ENCODE data around the gene PPP3CA.

Gene PPP3CA

DNA sequence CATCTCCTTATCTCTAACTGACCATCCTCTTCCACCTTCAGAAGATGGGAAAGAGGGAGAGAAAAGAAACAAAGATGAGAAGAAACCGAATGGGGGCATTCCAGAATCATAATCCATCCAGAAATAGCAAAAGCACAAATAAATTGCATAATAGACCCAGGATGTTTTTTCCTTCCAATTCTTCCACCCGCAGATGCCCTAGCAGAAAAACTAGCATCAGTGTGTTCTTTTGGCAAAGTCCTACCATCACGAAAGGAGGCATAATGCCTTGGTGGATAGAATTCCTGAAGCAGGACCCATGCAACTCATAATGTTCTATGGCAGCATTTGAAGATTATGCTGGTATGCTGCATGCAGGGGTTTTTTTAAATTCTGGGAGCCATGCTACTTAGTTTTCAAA is 279.2 kb downstream of the PPP3CA start:
- Histone ChIP-seq H3K9me2 (ENCODE audit: low read depth, low read length) (no peaks in the 10 kb centered on the region), H3K4me1 (ENCODE audit: insufficient read depth, low read length, severe bottlenecking) (no peaks in the 10 kb centered on the region), H3K9me3 (ENCODE audit: low read length) (no peaks in the 10 kb centered on the region), H3K9ac (ENCODE audit: low read length) (no peak overlapping the region), H3K36me3 (ENCODE audit: insufficient read depth, low read length) (peaks cover 11% of the 10 kb centered on the region; the same call in 1 of the 2 replicates), H3K27ac (ENCODE audit: low read depth, low read length, poor library complexity, severe bottlenecking) (no peak overlapping the region), H4K20me1 (ENCODE audit: insufficient read depth, low read length) (no peaks in the 10 kb centered on the region), H3K79me2 (ENCODE audit: insufficient read depth, low read length) (no peaks in the 10 kb centered on the region), H3K27me3 (ENCODE audit: insufficient read depth, low read length) (no peaks in the 10 kb centered on the region), H2AFZ (ENCODE audit: low read length) (no peak overlapping the region), H3K4me3 (ENCODE audit: low read depth, low read length, poor library complexity, severe bottlenecking) (no peak overlapping the region), H3K4me2 (ENCODE audit: low read length) (no peak overlapping the region), H3F3A (ENCODE audit: insufficient read depth, low read length) (no peaks in the 10 kb centered on the region)
- no peak for TF ChIP-seq EZH2 (IDR thresholded peaks at IDR 0.05; ENCODE audit: borderline replicate concordance, low read length)
- TF ChIP-seq, protein P1, sequence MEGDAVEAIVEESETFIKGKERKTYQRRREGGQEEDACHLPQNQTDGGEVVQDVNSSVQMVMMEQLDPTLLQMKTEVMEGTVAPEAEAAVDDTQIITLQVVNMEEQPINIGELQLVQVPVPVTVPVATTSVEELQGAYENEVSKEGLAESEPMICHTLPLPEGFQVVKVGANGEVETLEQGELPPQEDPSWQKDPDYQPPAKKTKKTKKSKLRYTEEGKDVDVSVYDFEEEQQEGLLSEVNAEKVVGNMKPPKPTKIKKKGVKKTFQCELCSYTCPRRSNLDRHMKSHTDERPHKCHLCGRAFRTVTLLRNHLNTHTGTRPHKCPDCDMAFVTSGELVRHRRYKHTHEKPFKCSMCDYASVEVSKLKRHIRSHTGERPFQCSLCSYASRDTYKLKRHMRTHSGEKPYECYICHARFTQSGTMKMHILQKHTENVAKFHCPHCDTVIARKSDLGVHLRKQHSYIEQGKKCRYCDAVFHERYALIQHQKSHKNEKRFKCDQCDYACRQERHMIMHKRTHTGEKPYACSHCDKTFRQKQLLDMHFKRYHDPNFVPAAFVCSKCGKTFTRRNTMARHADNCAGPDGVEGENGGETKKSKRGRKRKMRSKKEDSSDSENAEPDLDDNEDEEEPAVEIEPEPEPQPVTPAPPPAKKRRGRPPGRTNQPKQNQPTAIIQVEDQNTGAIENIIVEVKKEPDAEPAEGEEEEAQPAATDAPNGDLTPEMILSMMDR (IDR thresholded peaks at IDR 0.05; ENCODE audit: low read length), result no peak

DNA sequence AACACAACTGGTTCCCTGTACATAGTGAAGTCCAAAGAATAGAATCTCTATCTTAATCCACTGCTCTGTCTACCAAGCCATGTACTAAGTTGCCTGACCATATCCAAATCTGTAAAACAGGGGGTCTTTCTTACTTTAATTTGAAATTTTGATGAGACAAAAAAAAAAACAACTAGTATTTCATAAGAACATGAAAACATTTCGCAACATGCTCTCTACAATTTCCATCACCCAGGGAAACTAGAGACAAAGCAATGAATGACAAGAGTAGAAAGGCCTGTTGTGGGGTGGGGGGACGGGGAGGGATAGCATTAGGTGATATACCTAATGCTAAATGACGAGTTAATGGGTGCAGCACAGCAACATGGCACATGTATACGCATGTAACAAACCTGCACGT is 279.9 kb downstream of the PPP3CA start:
- Histone ChIP-seq H3K9ac (ENCODE audit: low read length) (no peak overlapping the region), H3K79me2 (ENCODE audit: insufficient read depth, low read length) (no peaks in the 10 kb centered on the region), H3K4me3 (ENCODE audit: low read depth, low read length, poor library complexity, severe bottlenecking) (no peak overlapping the region), H3K4me2 (ENCODE audit: low read length) (no peak overlapping the region), H3K4me1 (ENCODE audit: insufficient read depth, low read length, severe bottlenecking) (no peaks in the 10 kb centered on the region), H4K20me1 (ENCODE audit: insufficient read depth, low read length) (no peaks in the 10 kb centered on the region), H3K27ac (ENCODE audit: low read depth, low read length, poor library complexity, severe bottlenecking) (no peak overlapping the region), H3K9me3 (ENCODE audit: low read length) (no peaks in the 10 kb centered on the region), H3K36me3 (ENCODE audit: insufficient read depth, low read length) (peaks cover 18% of the 10 kb centered on the region; the same call in 1 of the 2 replicates), H3F3A (ENCODE audit: insufficient read depth, low read length) (no peaks in the 10 kb centered on the region), H3K27me3 (ENCODE audit: insufficient read depth, low read length) (no peaks in the 10 kb centered on the region), H2AFZ (ENCODE audit: low read length) (no peak overlapping the region), H3K9me2 (ENCODE audit: low read depth, low read length) (no peaks in the 10 kb centered on the region)
- TF ChIP-seq, protein P1 (IDR thresholded peaks at IDR 0.05; ENCODE audit: low read length), result no peak
- no peak for TF ChIP-seq EZH2 (IDR thresholded peaks at IDR 0.05; ENCODE audit: borderline replicate concordance, low read length)

DNA sequence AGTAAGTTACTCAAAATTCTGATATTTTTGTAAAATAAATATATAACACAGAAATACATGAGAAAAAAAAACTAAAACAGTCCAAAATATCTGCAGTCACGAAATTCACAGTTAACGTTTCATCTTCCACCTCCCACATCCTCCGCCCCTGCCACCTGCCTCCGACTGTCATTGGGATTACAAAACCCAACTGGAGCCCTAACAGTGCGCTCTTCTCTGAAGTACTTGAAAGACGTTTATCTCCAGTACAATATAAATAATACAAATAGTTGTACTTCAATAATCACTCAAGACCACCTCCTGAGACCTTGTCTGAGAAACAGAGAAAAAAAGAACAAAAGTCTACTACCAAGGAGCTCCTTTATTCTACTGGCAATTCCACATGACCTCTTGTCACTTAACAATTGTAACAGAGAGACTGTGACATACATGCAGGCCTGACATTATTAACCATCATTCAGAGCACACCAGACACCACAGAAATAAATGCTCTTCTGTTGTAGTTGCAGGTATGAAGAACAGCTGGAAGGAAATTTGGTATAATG is 280.6 kb downstream of the PPP3CA start:
- Histone ChIP-seq H3K9me2 (ENCODE audit: low read depth, low read length) (no peaks in the 10 kb centered on the region), H3K9ac (ENCODE audit: low read length) (no peak overlapping the region), H3K27me3 (ENCODE audit: insufficient read depth, low read length) (no peaks in the 10 kb centered on the region), H3K36me3 (ENCODE audit: insufficient read depth, low read length) (peaks cover 19% of the 10 kb centered on the region; the same call in 1 of the 2 replicates), H3K27ac (ENCODE audit: low read depth, low read length, poor library complexity, severe bottlenecking) (no peak overlapping the region), H2AFZ (ENCODE audit: low read length) (no peak overlapping the region), H3K4me2 (ENCODE audit: low read length) (no peak overlapping the region), H4K20me1 (ENCODE audit: insufficient read depth, low read length) (no peaks in the 10 kb centered on the region), H3F3A (ENCODE audit: insufficient read depth, low read length) (no peaks in the 10 kb centered on the region), H3K4me1 (ENCODE audit: insufficient read depth, low read length, severe bottlenecking) (no peaks in the 10 kb centered on the region), H3K9me3 (ENCODE audit: low read length) (no peaks in the 10 kb centered on the region), H3K4me3 (ENCODE audit: low read depth, low read length, poor library complexity, severe bottlenecking) (no peak overlapping the region), H3K79me2 (ENCODE audit: insufficient read depth, low read length) (no peaks in the 10 kb centered on the region)
- TF ChIP-seq, protein P1 (IDR thresholded peaks at IDR 0.05; ENCODE audit: low read length), result no peak
